Panc1 (cell line): ENCODE results near the gene PDZD8.

ENCODE experiments used
- POLR2AphosphoS5 ChIP-seq: IDR thresholded peaks from 2 replicates; pipeline ENCODE4 v1.6.1; 2012; ENCODE audit warnings: mild to moderate bottlenecking, low read depth, low read length, moderate library complexity
- SIN3A ChIP-seq: IDR thresholded peaks from 2 replicates; pipeline ENCODE4 v1.6.1; 2012; ENCODE audit warnings: low read depth, mild to moderate bottlenecking, low read length, moderate library complexity, borderline replicate concordance; ENCODE audit not compliant: insufficient read depth
- TCF7L2 ChIP-seq: IDR thresholded peaks from 2 replicates; pipeline ENCODE4 v1.6.1; 2011; ENCODE audit warnings: mild to moderate bottlenecking, low read depth, low read length, inconsistent platforms
- TF ChIP-seq, protein P1 (sequence below): fragments of 450-650 bp; IDR thresholded peaks from 2 replicates; pipeline ENCODE4 v1.5.1; 2017; ENCODE audit warnings: mild to moderate bottlenecking
- TF ChIP-seq, protein P2 (sequence below), 2 experiments: IDR thresholded peaks; 2 replicates each; pipeline ENCODE4 v1.6.1; 2011 to 2012; ENCODE audit warnings: low read depth in 2 of 2, control low read depth in 1 of 2, low read length in 1 of 2, mild to moderate bottlenecking in 1 of 2, moderate library complexity in 1 of 2; ENCODE audit not compliant: insufficient read depth in 1 of 2

DNA sequence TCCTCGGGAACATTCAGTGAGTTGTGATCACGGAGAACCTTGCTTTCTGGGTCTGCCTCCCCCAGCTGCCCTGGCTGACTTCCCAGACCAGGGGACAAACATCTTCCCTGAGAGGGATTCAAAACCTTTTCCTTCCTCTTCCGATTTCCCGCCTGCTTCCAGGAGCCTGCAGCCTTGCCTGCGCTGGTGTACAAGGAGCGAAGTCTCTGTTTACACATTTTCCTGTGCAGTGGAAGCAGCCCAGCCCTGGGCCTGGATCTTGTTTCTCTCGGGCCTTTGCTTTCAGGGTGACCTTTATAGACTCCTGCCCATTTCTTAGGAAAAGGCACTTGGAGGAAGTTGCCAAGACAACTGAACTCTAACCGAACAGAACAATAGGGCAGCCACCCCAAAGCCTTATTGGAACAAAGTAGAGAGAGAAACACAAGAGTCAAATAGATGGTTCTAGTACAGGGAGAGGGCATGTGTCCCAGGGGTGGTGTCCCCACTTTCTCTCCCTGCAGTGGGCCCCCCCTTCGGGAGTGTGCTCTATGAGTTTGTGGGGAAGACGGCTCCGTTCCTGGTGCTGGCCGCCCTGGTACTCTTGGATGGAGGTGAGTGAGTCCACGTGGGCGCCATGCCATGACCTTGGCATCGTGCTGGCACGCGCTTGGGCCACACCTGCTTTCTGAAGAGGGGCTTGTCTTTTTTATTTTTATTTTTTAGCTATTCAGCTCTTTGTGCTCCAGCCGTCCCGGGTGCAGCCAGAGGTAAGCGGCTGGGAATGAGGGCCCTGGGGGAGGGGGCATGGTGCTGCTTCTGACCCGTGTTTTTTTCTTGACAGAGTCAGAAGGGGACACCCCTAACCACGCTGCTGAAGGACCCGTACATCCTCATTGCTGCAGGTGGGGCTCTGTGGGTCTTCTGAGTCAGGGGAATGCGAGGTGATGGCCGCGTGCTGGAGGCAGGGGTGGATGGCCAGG lies 120.2 kb downstream of the PDZD8 start:
- TF ChIP-seq, protein P1, sequence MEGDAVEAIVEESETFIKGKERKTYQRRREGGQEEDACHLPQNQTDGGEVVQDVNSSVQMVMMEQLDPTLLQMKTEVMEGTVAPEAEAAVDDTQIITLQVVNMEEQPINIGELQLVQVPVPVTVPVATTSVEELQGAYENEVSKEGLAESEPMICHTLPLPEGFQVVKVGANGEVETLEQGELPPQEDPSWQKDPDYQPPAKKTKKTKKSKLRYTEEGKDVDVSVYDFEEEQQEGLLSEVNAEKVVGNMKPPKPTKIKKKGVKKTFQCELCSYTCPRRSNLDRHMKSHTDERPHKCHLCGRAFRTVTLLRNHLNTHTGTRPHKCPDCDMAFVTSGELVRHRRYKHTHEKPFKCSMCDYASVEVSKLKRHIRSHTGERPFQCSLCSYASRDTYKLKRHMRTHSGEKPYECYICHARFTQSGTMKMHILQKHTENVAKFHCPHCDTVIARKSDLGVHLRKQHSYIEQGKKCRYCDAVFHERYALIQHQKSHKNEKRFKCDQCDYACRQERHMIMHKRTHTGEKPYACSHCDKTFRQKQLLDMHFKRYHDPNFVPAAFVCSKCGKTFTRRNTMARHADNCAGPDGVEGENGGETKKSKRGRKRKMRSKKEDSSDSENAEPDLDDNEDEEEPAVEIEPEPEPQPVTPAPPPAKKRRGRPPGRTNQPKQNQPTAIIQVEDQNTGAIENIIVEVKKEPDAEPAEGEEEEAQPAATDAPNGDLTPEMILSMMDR: no peak
- TF ChIP-seq TCF7L2 (no peak), POLR2AphosphoS5 (no peak), SIN3A (no peak)
- TF ChIP-seq, protein P2, sequence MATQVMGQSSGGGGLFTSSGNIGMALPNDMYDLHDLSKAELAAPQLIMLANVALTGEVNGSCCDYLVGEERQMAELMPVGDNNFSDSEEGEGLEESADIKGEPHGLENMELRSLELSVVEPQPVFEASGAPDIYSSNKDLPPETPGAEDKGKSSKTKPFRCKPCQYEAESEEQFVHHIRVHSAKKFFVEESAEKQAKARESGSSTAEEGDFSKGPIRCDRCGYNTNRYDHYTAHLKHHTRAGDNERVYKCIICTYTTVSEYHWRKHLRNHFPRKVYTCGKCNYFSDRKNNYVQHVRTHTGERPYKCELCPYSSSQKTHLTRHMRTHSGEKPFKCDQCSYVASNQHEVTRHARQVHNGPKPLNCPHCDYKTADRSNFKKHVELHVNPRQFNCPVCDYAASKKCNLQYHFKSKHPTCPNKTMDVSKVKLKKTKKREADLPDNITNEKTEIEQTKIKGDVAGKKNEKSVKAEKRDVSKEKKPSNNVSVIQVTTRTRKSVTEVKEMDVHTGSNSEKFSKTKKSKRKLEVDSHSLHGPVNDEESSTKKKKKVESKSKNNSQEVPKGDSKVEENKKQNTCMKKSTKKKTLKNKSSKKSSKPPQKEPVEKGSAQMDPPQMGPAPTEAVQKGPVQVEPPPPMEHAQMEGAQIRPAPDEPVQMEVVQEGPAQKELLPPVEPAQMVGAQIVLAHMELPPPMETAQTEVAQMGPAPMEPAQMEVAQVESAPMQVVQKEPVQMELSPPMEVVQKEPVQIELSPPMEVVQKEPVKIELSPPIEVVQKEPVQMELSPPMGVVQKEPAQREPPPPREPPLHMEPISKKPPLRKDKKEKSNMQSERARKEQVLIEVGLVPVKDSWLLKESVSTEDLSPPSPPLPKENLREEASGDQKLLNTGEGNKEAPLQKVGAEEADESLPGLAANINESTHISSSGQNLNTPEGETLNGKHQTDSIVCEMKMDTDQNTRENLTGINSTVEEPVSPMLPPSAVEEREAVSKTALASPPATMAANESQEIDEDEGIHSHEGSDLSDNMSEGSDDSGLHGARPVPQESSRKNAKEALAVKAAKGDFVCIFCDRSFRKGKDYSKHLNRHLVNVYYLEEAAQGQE (IDR thresholded peaks at IDR 0.05; ENCODE audit: insufficient read depth in 1 of 2, low read depth in 2 of 2, low read length in 1 of 2): no peak
